ENCODE data around the gene SLC12A1.
A peak's percentile ranks its signal among the peaks of the same experiment; 100 is the strongest.

Gene SLC12A1

DNA sequence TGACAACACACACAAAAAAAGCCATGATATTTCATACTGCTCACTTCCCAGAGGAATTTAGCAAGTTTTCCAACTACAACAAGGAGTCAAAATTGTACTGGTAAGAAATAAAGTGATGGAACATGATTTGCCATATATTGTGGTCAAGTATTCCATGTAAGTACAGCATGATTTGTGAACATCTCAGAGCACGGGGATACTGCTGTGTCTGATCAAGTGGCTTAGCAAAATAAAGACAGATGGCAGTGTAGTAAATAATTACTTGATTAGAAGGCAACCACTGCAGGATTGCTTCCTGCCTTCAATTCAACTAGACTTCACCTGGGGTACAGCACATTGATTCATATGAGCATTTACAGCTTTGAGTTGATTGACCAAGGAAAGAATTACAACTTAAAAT lies 73.5 kb downstream of the SLC12A1 start:
- no peak overlapping the region for H3K4me3 ChIP-seq (ENCODE audit: low read depth, low read length)
- H3K36me3 ChIP-seq (ENCODE audit: control insufficient read depth, insufficient read depth, low read length): no peaks in the 10 kb centered on the region
- no peaks in the 10 kb centered on the region for H3K9me3 ChIP-seq (ENCODE audit: control insufficient read depth, insufficient read depth, low read length)
- H3K4me1 ChIP-seq (ENCODE audit: control insufficient read depth, insufficient read depth, low read length): peaks cover 44% of the 10 kb centered on the region
- H3K27ac ChIP-seq (ENCODE audit: low read depth, low read length): no peak overlapping the region
- no peaks in the 10 kb centered on the region for H3K27me3 ChIP-seq (ENCODE audit: control insufficient read depth, insufficient read depth, low read length)
- H3K9ac ChIP-seq (ENCODE audit: low read depth, low read length): no peak overlapping the region

DNA sequence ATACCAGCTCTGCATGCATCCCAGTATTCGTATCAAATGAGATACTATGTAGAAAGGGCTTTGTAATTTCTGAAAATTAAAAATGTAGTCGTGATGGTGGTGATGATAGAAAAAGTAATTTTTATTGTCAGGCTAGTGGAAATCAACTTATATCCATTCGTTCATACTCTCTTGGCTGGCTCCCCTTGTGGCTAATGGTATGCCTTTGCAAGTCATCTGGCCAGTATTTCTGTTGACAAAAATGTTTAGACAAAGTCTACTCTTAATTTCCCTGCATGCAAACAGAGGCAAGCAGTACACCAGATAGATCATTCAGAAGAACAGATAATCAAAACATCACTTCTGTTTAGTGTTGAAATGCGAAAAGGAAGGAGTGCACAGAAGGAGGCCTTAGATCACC lies 75.6 kb downstream of the SLC12A1 start:
- H3K36me3 ChIP-seq (ENCODE audit: control insufficient read depth, insufficient read depth, low read length): no peaks in the 10 kb centered on the region
- H3K4me3 ChIP-seq (ENCODE audit: low read depth, low read length): no peak overlapping the region
- no peaks in the 10 kb centered on the region for H3K27me3 ChIP-seq (ENCODE audit: control insufficient read depth, insufficient read depth, low read length)
- H3K27ac ChIP-seq (ENCODE audit: low read depth, low read length): no peak overlapping the region
- H3K4me1 ChIP-seq (ENCODE audit: control insufficient read depth, insufficient read depth, low read length): peaks cover 39% of the 10 kb centered on the region
- no peaks in the 10 kb centered on the region for H3K9me3 ChIP-seq (ENCODE audit: control insufficient read depth, insufficient read depth, low read length)
- H3K9ac ChIP-seq (ENCODE audit: low read depth, low read length): no peak overlapping the region

GRCh38 chr15:48282216-48282615 lies 76.1 kb downstream of the SLC12A1 start:
- no peaks in the 10 kb centered on the region for H3K36me3 ChIP-seq (ENCODE audit: control insufficient read depth, insufficient read depth, low read length)
- no peak overlapping the region for H3K4me3 ChIP-seq (ENCODE audit: low read depth, low read length)
- no peak overlapping the region for H3K27ac ChIP-seq (ENCODE audit: low read depth, low read length)
- H3K27me3 ChIP-seq (ENCODE audit: control insufficient read depth, insufficient read depth, low read length): no peaks in the 10 kb centered on the region
- no peak overlapping the region for H3K9ac ChIP-seq (ENCODE audit: low read depth, low read length)
- H3K9me3 ChIP-seq (ENCODE audit: control insufficient read depth, insufficient read depth, low read length): no peaks in the 10 kb centered on the region
- peaks cover 39% of the 10 kb centered on the region for H3K4me1 ChIP-seq (ENCODE audit: control insufficient read depth, insufficient read depth, low read length)

DNA sequence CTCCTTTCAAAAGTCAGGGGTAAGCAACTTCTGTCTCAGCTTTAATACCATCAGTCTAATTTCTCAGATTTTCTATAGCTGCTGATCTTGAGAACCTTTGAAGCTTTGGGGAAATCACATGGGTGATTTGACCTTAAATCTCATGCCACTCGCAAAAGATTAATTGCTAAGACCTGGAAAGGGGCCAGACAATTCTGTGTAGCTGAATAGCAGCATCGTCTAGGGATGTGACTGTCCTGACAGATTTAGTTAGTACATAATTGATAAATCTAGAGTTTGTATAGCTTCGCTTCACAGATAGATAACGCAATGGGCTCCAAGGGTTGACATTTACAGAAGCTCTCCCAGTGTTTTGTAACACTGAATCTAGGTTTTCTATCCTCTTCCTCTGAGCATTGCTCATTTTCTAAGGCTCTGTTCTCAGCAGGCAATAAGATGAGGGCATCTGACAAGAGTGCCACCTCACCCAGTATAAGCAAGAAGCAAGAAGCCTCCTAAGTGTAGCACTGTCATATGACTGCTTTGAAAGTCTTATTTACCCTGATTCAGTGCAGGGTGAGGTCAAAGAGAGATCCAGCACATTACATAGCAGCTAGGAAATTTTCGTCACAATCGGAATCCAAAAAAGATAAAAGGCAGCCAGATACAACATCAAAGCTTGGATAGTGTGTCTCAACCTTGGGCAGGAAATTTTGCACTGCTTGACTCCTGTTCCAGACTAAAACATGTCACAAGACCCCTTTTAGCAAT lies 77.5 kb downstream of the SLC12A1 start:
- H3K36me3 ChIP-seq (ENCODE audit: control insufficient read depth, insufficient read depth, low read length): no peaks in the 10 kb centered on the region
- no peaks in the 10 kb centered on the region for H3K9me3 ChIP-seq (ENCODE audit: control insufficient read depth, insufficient read depth, low read length)
- no peak overlapping the region for H3K4me3 ChIP-seq (ENCODE audit: low read depth, low read length)
- no peak overlapping the region for H3K9ac ChIP-seq (ENCODE audit: low read depth, low read length)
- no peaks in the 10 kb centered on the region for H3K27me3 ChIP-seq (ENCODE audit: control insufficient read depth, insufficient read depth, low read length)
- H3K27ac ChIP-seq (ENCODE audit: low read depth, low read length): no peak overlapping the region
- peaks cover 45% of the 10 kb centered on the region for H3K4me1 ChIP-seq (ENCODE audit: control insufficient read depth, insufficient read depth, low read length)

DNA sequence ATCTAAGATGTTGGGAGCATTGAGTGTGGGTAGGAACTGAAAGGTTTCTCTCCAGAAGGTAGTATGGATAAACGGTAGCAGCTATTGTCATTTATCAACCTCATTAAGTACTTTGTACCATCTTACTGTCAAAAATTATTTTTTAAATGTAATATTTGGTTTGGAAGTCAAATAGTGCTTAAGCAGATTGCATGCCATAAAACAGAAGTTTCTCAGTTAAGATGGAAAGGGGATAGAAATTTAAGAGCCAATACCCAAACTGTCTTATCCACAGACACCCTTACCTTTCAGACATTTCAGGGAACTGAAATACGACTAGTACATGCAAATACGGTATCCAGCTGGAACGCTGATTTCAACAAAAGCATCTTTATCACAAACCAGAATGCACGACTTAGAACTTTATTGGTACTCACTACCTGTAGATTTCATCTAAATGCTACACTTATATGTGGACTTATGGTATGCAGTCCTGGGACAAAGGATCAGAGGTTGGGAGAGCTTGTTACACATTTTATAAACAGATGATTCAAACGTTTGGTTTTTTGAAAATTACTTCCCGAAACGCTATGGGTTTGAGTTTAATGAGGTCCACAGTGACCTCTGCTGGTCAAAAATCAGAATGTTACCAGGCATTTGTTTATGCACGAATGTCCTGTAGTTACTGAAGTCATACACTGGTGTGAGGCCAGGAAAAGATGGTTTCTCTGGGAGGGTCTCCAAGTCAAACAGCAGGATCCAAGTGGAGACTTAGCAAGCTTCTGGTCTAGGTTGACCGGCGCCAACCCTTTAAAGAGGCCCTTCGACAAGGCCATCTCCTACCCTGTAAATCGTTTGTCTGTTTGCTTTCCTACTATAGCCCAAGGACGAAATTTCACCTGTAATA lies 79.5 kb downstream of the SLC12A1 start:
- Histone ChIP-seq H3K4me3 (ENCODE audit: low read depth, low read length) (no peak overlapping the region), H3K36me3 (ENCODE audit: control insufficient read depth, insufficient read depth, low read length) (no peaks in the 10 kb centered on the region), H3K27me3 (ENCODE audit: control insufficient read depth, insufficient read depth, low read length) (no peaks in the 10 kb centered on the region), H3K27ac (ENCODE audit: low read depth, low read length) (no peak overlapping the region), H3K9me3 (ENCODE audit: control insufficient read depth, insufficient read depth, low read length) (no peaks in the 10 kb centered on the region), H3K9ac (ENCODE audit: low read depth, low read length) (no peak overlapping the region), H3K4me1 (ENCODE audit: control insufficient read depth, insufficient read depth, low read length) (peaks cover 39% of the 10 kb centered on the region)

GRCh38 chr15:48289628-48290027 lies 83.5 kb downstream of the SLC12A1 start:
- Histone ChIP-seq H3K36me3 (ENCODE audit: control insufficient read depth, insufficient read depth, low read length) (no peaks in the 10 kb centered on the region), H3K9ac (ENCODE audit: low read depth, low read length) (no peak overlapping the region), H3K4me3 (ENCODE audit: low read depth, low read length) (no peak overlapping the region), H3K27ac (ENCODE audit: low read depth, low read length) (no peak overlapping the region), H3K9me3 (ENCODE audit: control insufficient read depth, insufficient read depth, low read length) (no peaks in the 10 kb centered on the region), H3K27me3 (ENCODE audit: control insufficient read depth, insufficient read depth, low read length) (no peaks in the 10 kb centered on the region), H3K4me1 (ENCODE audit: control insufficient read depth, insufficient read depth, low read length) (peaks cover 26% of the 10 kb centered on the region)

GRCh38 chr15:48292458-48292857 lies 86.4 kb downstream of the SLC12A1 start:
- peaks cover 28% of the 10 kb centered on the region for H3K4me1 ChIP-seq (ENCODE audit: control insufficient read depth, insufficient read depth, low read length)
- H3K36me3 ChIP-seq (ENCODE audit: control insufficient read depth, insufficient read depth, low read length): no peaks in the 10 kb centered on the region
- H3K27ac ChIP-seq (ENCODE audit: low read depth, low read length): no peak overlapping the region
- no peak overlapping the region for H3K9ac ChIP-seq (ENCODE audit: low read depth, low read length)
- H3K4me3 ChIP-seq (ENCODE audit: low read depth, low read length): no peak overlapping the region
- H3K9me3 ChIP-seq (ENCODE audit: control insufficient read depth, insufficient read depth, low read length): no peaks in the 10 kb centered on the region
- H3K27me3 ChIP-seq (ENCODE audit: control insufficient read depth, insufficient read depth, low read length): no peaks in the 10 kb centered on the region

- Histone ChIP-seq H3K36me3 (ENCODE audit: control insufficient read depth, insufficient read depth, low read length) (no peaks in the 10 kb centered on the region), H3K27ac (ENCODE audit: low read depth, low read length) (peak overlapping the region; percentile 34), H3K27me3 (ENCODE audit: control insufficient read depth, insufficient read depth, low read length) (no peaks in the 10 kb centered on the region), H3K4me1 (ENCODE audit: control insufficient read depth, insufficient read depth, low read length) (peaks cover 48% of the 10 kb centered on the region), H3K9ac (ENCODE audit: low read depth, low read length) (no peak overlapping the region), H3K4me3 (ENCODE audit: low read depth, low read length) (no peak overlapping the region), H3K9me3 (ENCODE audit: control insufficient read depth, insufficient read depth, low read length) (no peaks in the 10 kb centered on the region)
Measured at GRCh38 chr15:48297668-48298067, 91.6 kb downstream of the SLC12A1 start.

- Histone ChIP-seq H3K27ac (ENCODE audit: low read depth, low read length) (peak overlapping the region; percentile 84), H3K27me3 (ENCODE audit: control insufficient read depth, insufficient read depth, low read length) (no peaks in the 10 kb centered on the region), H3K9me3 (ENCODE audit: control insufficient read depth, insufficient read depth, low read length) (no peaks in the 10 kb centered on the region), H3K4me1 (ENCODE audit: control insufficient read depth, insufficient read depth, low read length) (peaks cover 58% of the 10 kb centered on the region), H3K4me3 (ENCODE audit: low read depth, low read length) (peak overlapping the region; percentile 45), H3K9ac (ENCODE audit: low read depth, low read length) (peak overlapping the region; percentile 60; the same call in 1 of the 2 replicates), H3K36me3 (ENCODE audit: control insufficient read depth, insufficient read depth, low read length) (no peaks in the 10 kb centered on the region)
Measured at GRCh38 chr15:48298914-48299313, 92.8 kb downstream of the SLC12A1 start.

- H3K27ac ChIP-seq (ENCODE audit: low read depth, low read length): peak overlapping the region; percentile 84
- H3K36me3 ChIP-seq (ENCODE audit: control insufficient read depth, insufficient read depth, low read length): no peaks in the 10 kb centered on the region
- no peak overlapping the region for H3K9ac ChIP-seq (ENCODE audit: low read depth, low read length)
Measured at GRCh38 chr15:48300038-48300437, 93.9 kb downstream of the SLC12A1 start.

GRCh38 chr15:48304398-48304797 lies 98.3 kb downstream of the SLC12A1 start:
- Histone ChIP-seq H3K36me3 (ENCODE audit: control insufficient read depth, insufficient read depth, low read length) (no peaks in the 10 kb centered on the region), H3K27me3 (ENCODE audit: control insufficient read depth, insufficient read depth, low read length) (no peaks in the 10 kb centered on the region), H3K4me1 (ENCODE audit: control insufficient read depth, insufficient read depth, low read length) (peaks cover 70% of the 10 kb centered on the region), H3K9ac (ENCODE audit: low read depth, low read length) (no peak overlapping the region), H3K9me3 (ENCODE audit: control insufficient read depth, insufficient read depth, low read length) (no peaks in the 10 kb centered on the region), H3K4me3 (ENCODE audit: low read depth, low read length) (no peak overlapping the region), H3K27ac (ENCODE audit: low read depth, low read length) (peak overlapping the region; percentile 66)

More at GRCh38 chr15:48300038-48300437, 93.9 kb downstream of the SLC12A1 start:
- H3K9me3 ChIP-seq (ENCODE audit: control insufficient read depth, insufficient read depth, low read length): no peaks in the 10 kb centered on the region
- H3K27me3 ChIP-seq (ENCODE audit: control insufficient read depth, insufficient read depth, low read length): no peaks in the 10 kb centered on the region
- peaks cover 69% of the 10 kb centered on the region for H3K4me1 ChIP-seq (ENCODE audit: control insufficient read depth, insufficient read depth, low read length)
- H3K4me3 ChIP-seq (ENCODE audit: low read depth, low read length): peak overlapping the region; percentile 45

Measured in HUES48 (cell line).